Vagina (tissue), 2 donors: ENCODE measurements around the gene ASB6.

Experiments
- CTCF ChIP-seq, 3 experiments: fragments of 450-650 bp in 2 of 3; fragments of 200-600 bp in 1 of 3; sonication (generic) in 1 of 3; IDR thresholded peaks; one replicate each; pipeline ENCODE4 v1.5.1; 2017 to 2019; ENCODE audit warnings: antibody characterized with exemption in 3 of 3, mild to moderate bottlenecking in 2 of 3, moderate library complexity in 2 of 3
- POLR2A ChIP-seq, 2 donors: fragments of 450-650 bp; IDR thresholded peaks; one replicate each; pipeline ENCODE4 v1.6.1; 2017; ENCODE audit warnings: antibody characterized with exemption in 2 of 2, mild to moderate bottlenecking in 2 of 2, moderate library complexity in 2 of 2
- POLR2AphosphoS5 ChIP-seq, 2 donors: sonication (generic); formaldehyde crosslinking; IDR thresholded peaks; one replicate each; pipeline ENCODE4 v1.9.0; 2017; ENCODE audit warnings: antibody characterized with exemption in 2 of 2, mild to moderate bottlenecking in 2 of 2, low read depth in 1 of 2; ENCODE audit not compliant: insufficient read depth in 1 of 2

- no peak for TF ChIP-seq CTCF (IDR thresholded peaks at IDR 0.05)
- no peak for TF ChIP-seq POLR2A (IDR thresholded peaks at IDR 0.05)
- TF ChIP-seq POLR2AphosphoS5 (IDR thresholded peaks at IDR 0.05; ENCODE audit: insufficient read depth in 1 of 2, low read depth in 1 of 2) = no peak
Measured at GRCh38 chr9:129604056-129604765, 37.7 kb downstream of the ASB6 start.
